HUES48 (cell line): ENCODE data around the gene SYNC.
"Not testable (repeated sequence)": the region's sequence is repeated elsewhere in the genome, so short reads cannot be mapped to it uniquely, and the experiment has no call there.

Experiments used
- H3K27ac ChIP-seq: one replicate; pipeline ENCODE4 v1.7.0; 2013; ENCODE audit warnings: low read depth, low read length, inconsistent platforms
- H3K27me3 ChIP-seq: 2 replicates; pipeline ENCODE4 v1.6.1; 2013; ENCODE audit warnings: mild to moderate bottlenecking, low read length; ENCODE audit not compliant: control insufficient read depth, insufficient read depth
- H3K36me3 ChIP-seq: 2 replicates; pipeline ENCODE4 v1.6.1; 2013; ENCODE audit warnings: low read length; ENCODE audit not compliant: control insufficient read depth, insufficient read depth
- H3K4me1 ChIP-seq: 2 replicates; pipeline ENCODE4 v1.6.1; 2013; ENCODE audit warnings: mild to moderate bottlenecking, low read length; ENCODE audit not compliant: control insufficient read depth, insufficient read depth
- H3K4me3 ChIP-seq: 2 replicates; pipeline ENCODE4 v1.5.1; 2013; ENCODE audit warnings: mild to moderate bottlenecking, low read depth, low read length
- H3K9ac ChIP-seq: 2 replicates; pipeline ENCODE4 v1.6.1; 2013; ENCODE audit warnings: mild to moderate bottlenecking, low read depth, low read length, moderate library complexity
- H3K9me3 ChIP-seq: 2 replicates; pipeline ENCODE4 v1.6.1; 2013; ENCODE audit warnings: low read length; ENCODE audit not compliant: control insufficient read depth, insufficient read depth

The SYNC gene

DNA sequence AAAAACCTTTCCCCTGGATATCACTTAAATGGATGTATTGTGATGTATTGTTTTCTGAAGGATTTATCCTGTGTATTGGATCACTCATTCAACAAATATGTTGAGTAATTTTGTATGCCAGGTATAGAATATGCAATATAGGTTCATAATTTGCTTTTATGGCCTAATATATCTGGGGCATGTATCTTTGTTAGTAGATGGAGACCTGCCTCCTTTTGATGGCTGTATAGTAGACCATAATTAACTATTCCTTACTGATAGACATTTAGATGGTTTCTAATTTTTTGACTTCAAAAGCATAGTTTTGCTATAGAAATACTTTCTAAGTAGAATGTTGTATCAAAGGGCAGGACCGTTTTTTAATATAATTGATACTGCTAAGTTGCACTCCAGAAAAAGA lies 43.0 kb downstream of the SYNC start:
- peaks cover 95% of the 10 kb centered on the region for H3K36me3 ChIP-seq
- H3K27ac ChIP-seq, result no peak overlapping the region
- no peaks in the 10 kb centered on the region for H3K27me3 ChIP-seq
- no peaks in the 10 kb centered on the region for H3K9me3 ChIP-seq
- no peak overlapping the region for H3K9ac ChIP-seq
- no peaks in the 10 kb centered on the region for H3K4me1 ChIP-seq
- no peak overlapping the region for H3K4me3 ChIP-seq

DNA sequence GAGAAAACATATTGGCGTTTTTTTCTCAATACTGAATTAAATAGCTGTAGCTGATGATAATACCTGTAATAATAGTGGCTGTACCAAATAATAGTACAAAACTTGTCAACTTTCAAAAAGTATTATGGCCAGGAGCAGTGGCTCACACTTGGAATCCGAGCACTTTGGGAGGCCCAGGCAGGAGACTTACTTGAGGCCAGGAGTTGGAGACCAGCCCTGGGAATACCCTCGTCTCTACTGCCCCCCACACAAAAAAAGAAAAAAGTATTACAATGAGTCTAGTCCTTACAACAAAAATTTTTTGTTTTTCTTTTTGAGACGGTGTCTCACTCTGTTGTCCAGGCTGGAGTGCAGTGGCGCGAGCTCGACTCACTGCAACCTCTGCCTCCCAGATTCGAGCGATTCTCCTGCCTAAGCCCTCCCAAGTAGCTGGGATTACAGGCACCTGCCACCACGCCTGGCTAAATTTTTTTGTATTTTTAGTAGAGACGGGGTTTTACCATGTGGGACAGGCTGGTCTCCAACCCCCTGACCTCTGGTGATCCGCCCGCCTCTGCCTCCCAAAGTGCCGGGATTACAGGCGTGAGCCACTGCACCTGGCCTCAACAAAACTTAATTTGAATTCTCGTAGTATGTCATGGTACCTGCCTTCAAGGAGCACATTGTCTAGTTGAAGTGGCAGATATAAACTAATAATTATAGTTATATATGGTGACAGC lies 50.2 kb downstream of the SYNC start:
- H3K4me1 ChIP-seq, result peaks cover 16% of the 10 kb centered on the region
- peak overlapping the region; percentile 99 for H3K4me3 ChIP-seq
- peak overlapping the region; percentile 99 for H3K27ac ChIP-seq
- no peaks in the 10 kb centered on the region for H3K9me3 ChIP-seq
- peaks cover 57% of the 10 kb centered on the region for H3K36me3 ChIP-seq
- no peaks in the 10 kb centered on the region for H3K27me3 ChIP-seq
- no peak overlapping the region; the same call in 1 of the 2 replicates for H3K9ac ChIP-seq

DNA sequence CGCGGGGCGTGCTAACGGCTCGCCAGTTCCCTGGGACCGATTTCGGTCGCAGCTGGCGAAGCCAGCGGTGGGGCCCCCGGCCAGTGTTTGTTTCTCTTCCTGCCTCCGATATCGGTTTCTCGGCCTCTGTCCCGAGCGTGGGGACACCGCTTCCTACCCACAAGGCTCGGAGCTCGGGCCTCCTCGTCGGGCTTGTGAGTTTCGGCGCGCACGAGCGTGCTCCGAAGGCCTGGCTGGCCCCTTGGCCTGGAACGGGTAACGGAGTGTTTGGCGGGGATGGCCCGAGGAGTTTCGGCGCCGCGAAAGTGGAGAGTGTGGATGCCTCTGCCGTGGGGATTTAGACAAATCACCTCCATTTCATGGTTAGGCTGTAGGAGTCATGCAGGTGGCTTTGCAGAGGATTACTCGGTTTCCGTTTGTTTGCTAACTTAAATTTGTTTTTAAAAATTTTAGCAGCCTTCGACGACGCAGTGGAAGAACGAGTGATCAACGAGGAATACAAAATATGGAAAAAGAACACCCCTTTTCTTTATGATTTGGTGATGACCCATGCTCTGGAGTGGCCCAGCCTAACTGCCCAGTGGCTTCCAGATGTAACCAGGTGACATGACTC lies 51.0 kb downstream of the SYNC start:
- peak overlapping the region; percentile 98 for H3K9ac ChIP-seq
- no peaks in the 10 kb centered on the region for H3K27me3 ChIP-seq
- peaks cover 16% of the 10 kb centered on the region for H3K4me1 ChIP-seq
- peak overlapping the region; percentile 99 for H3K27ac ChIP-seq
- H3K36me3 ChIP-seq, result peaks cover 49% of the 10 kb centered on the region
- peak overlapping the region; percentile 99 for H3K4me3 ChIP-seq
- no peaks in the 10 kb centered on the region for H3K9me3 ChIP-seq

DNA sequence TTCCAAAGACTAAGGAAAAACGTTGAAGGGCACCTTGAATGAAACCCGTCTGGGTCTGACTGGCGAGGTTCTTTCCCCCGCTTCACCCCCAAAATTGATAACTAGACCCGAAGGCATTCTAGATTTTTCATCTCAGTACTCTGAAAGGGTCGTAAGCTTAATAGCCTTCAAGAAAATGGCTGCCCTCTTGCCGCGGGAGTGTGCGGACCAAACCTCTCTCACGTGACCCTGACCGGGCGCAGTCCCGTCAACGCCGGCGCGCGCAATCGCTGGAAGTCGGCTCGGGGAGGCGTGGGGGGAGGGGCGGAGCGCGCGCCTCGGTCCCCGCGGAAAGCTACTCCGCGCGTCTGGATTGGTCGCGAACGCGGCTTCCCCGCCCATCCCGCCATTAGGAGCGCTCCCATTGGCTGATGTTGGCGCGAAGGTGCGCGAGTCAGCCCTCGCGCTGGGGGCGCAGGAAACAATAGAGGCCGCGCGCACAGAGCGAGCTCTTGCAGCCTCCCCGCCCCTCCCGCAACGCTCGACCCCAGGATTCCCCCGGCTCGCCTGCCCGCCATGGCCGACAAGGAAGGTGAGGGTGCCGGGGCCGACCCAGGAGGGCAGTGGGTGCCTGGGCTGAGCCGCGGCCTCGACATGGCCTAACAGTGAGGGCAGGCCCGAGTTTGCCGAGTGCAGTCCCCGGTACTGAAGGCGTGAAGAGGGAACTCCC lies 51.7 kb downstream of the SYNC start, which contains the start of gene RBBP4:
Gene RBBP4 (plus strand): TSS at position 457 of the 709 bp plus-strand sequence. CDS start 99 bp downstream, at position 556.
- Histone ChIP-seq H3K4me3 (peak within 1 kb of the TSS; percentile 99), H3K9me3 (no peaks in the 10 kb centered on the region), H3K4me1 (peaks cover 16% of the 10 kb centered on the region), H3K27me3 (no peaks in the 10 kb centered on the region), H3K9ac (peak within 1 kb of the TSS; percentile 98), H3K36me3 (peaks cover 42% of the 10 kb centered on the region), H3K27ac (peak within 1 kb of the TSS; percentile 99)

DNA sequence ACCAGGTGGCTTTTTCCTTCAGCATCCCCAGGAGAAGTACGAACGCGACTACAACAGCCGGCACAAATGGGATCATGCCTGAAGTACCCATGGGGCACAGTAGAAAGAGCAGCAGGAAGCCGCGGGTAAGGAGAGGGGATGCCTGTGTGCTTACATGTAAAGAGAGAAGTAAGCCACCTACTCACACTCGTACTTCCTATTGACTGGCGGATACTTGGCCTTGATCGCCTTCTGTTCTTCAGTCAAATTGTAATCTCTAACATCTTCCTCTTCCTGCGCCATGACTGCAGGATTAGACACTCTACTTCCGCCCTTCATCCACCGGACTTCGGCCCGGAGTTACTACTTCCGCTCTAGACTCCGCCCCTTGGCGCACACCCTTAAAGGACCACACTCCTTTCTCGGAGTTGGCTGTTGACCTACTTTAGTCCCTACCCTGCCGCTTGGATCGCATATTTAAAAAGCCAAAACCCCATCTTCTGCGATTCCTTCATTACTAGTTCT lies 52.3 kb downstream of the SYNC start, which contains the start of gene ZBTB8OS:
Gene ZBTB8OS (minus strand): TSS at position 303 of the 504 bp plus-strand sequence. CDS start 21 bp downstream, at position 282.
- Histone ChIP-seq H3K4me3 (peak within 1 kb of the TSS; percentile 99), H3K4me1 (peaks cover 16% of the 10 kb centered on the region), H3K9ac (peak within 1 kb of the TSS; percentile 98), H3K27me3 (no peaks in the 10 kb centered on the region), H3K27ac (peak within 1 kb of the TSS; percentile 99), H3K36me3 (peaks cover 36% of the 10 kb centered on the region), H3K9me3 (no peaks in the 10 kb centered on the region)

DNA sequence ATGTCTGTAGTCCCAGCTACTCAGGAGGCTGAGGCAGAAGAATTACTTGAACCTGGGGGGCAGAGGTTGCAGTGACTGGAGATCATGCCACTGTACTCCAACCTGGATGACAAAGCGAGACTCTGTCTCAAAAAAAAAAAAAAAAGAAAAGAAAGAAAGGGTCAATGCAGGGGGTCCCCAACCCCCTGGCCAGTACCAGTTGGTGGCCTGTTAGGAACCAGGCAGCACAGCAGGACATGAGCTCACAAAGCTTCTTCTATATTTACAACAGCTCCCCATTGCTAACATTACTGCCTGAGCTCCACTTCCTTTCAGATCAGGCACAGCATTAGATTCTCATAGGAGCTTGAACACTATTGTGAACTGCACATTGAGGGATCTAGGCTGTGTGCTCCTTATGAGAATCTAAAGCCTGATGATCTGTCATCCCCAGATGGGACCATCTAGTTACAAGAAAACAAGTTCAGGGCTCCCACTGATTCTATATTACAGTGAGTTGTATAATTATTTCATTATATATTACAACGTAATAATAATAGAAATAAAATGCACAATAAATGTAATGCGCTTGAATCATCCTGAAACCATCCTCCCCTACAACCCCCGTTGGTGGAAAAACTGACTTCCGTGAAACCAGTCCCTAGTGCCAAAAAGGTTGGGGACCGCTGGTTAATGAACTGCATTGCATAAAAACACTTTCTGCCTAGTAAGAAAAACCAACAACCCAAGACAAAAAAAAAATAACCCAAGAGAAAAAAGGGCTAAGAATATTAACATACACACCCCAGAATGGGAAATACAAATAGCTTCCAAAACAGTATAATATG lies 55.0 kb downstream of the SYNC start:
- peaks cover 8% of the 10 kb centered on the region for H3K36me3 ChIP-seq
- no peak overlapping the region for H3K9ac ChIP-seq
- H3K4me1 ChIP-seq, result peaks cover 9% of the 10 kb centered on the region
- H3K27me3 ChIP-seq, result no peaks in the 10 kb centered on the region
- H3K27ac ChIP-seq, result no peak overlapping the region
- no peaks in the 10 kb centered on the region for H3K9me3 ChIP-seq
- H3K4me3 ChIP-seq, result no peak overlapping the region

DNA sequence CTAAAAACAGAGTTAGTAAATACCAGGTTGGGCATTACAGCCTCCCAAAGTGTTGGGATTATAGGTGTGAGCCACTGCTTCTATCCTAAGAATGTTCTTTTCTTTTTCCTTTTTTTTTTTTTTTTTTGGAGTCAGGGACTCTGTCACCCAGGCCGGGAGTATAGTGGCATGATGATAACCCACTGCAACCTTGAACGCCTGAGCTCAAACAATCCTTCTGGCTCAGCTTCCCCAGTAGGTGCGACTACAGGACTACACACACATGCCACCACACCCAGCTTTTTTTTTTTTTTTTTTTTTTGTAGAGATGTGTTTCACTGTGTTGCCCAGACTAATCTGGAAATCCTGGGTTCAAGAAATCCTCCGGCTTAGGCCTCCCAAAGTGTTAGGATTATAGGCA lies 58.1 kb downstream of the SYNC start:
- H3K9ac ChIP-seq, result no peak overlapping the region
- H3K4me1 ChIP-seq, result peaks cover 6% of the 10 kb centered on the region; the same call in 1 of the 2 replicates
- H3K27ac ChIP-seq, result no peak overlapping the region
- H3K9me3 ChIP-seq, result no peaks in the 10 kb centered on the region
- no peaks in the 10 kb centered on the region for H3K27me3 ChIP-seq
- H3K36me3 ChIP-seq, result no peaks in the 10 kb centered on the region
- no peak overlapping the region for H3K4me3 ChIP-seq

DNA sequence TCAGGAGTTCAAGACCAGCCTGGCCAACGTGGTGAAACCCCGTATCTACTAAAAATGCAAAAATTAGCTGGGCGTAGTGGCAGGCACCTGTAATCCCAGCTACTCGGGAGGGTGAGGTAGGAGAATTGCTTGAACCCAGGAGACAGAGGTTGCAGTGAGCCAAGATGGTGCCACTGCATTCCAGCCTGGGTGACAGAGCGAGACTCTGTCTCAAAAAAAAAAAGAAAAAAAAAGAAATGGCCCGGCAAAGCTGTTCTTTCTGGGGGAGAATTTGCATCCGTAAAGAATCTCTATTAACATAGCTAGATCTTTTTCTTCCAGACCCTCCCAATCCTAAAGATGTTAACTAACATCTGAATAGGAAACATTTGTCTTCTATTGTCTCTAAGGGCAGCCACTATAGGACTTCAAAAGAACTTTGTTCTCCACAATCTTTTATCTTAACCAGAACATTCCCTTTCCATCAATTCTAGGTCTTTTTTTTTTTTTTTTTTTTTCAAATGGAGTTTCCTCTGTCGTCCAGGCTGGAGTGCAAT lies 60.2 kb downstream of the SYNC start:
- H3K27me3 ChIP-seq, H3K4me3 ChIP-seq, H3K36me3 ChIP-seq, H3K9ac ChIP-seq, H3K9me3 ChIP-seq: not testable (repeated sequence)
- Histone ChIP-seq H3K27ac (peak overlapping the region; percentile 50), H3K4me1 (peaks cover 13% of the 10 kb centered on the region; the same call in 1 of the 2 replicates)

DNA sequence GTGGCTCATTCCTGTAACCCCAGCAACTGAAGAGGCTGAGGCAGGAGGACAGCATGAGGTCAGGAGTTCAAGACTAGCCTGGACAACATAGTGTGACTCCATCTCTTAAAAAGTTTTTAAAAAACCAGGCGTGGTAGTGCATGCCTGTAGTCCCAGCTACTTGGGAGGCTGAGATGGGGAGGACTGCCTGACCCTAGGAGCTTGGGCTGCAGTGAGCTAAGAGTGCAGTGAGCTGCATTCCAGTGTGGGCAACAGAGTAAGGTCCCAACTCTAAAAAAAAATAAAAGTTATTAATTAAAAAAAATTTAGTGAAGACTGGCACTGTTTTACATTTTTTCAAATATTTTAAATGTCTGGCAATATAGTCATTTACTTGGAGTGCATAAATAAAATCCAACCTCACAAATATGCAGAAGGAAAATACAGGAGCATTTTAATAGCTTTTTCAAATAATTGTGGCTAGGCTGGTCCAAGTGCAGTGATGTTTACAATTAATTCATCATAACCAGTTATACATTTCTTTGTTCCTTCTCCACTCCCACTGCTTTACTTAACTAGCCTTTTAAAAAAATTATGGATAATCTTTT lies 63.0 kb downstream of the SYNC start:
- peaks cover 27% of the 10 kb centered on the region for H3K4me1 ChIP-seq
- peaks cover 2% of the 10 kb centered on the region; the same call in 1 of the 2 replicates for H3K36me3 ChIP-seq
- no peak overlapping the region for H3K27ac ChIP-seq
- no peak overlapping the region for H3K9ac ChIP-seq
- no peak overlapping the region for H3K4me3 ChIP-seq
- no peaks in the 10 kb centered on the region for H3K27me3 ChIP-seq
- no peaks in the 10 kb centered on the region for H3K9me3 ChIP-seq
